ENCODE results near the gene DRGX. TPM values are rescaled to one million over a fixed set of nuclear protein-coding genes. Genes with fewer than 3 reads are reported as not detected.

Gene DRGX
- total RNA-seq, 1 experiment from 2014 or later, result not detected

DNA sequence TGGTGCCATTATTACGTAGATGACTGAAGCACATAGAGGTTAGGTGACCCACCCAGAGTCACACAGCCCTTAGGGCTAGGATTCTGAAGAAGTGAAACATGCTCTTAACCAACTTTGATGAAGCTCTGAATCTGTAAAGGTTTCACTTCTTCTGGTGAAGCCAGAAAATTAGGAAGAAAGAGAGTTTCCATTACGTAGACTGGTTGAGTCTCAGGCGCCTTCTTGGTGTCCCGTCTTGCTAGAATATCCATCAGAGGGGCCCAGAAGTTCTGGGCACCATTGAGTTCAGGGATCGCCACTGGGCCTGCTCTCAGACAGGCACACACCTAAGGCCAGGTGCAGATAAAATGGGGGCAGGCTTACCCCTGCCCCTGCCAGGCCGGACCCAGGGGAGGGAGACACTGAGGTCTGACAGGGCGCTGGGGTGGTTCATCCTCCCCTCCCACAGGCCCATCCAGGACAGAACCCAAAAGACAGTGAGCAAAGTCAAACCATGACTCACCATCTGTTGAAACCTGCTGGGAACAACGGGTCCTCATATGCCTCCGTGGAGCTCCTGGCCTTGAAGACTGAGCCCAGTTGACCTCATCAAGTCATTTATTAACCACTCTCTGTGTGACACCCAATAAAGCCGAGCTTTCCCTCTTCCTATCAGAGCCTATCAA is 33.2 kb downstream of the DRGX start:
- DNase-seq (ENCODE audit: low spot score), result no peak

DNA sequence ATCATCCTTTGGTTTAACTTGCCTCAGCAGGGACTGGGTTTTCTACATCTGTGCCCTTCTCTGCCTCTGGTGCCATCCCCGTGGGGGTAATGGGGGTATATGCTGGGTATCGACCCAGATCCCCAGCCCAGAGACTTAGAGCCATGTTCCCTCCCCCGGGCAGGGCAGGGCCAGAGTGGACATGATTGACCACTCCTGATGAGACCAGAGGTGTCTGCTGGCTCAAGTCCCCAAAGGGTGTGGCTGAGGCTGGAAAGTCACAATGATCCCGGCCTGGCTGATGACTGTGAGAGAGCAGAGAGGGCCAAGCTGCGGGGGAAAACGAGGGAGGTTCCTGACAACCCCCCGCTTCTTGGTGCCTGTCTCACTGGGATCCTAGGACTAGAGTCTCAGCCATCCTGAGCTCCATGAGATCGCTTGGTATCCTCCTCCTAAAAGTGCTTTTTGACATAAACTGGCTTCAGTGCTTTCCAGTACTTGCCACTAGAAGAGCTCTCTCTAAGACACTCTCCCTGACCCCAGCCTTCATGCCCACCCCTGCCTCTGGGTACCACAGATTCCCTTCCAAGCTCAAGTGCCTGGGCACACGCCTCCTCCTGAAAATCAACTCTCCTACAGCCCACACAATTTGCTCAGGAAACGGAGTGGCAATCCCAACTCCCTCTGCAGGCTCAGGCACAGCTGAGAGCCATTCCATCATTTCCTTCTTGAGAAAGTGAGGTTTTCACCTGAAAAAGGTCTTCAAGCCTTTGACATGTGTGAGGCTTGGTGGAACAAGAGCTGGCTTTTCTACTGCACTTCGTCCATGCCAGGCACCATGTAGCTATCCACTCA is 33.9 kb downstream of the DRGX start:
- DNase-seq (ENCODE audit: low spot score), result no peak

DNA sequence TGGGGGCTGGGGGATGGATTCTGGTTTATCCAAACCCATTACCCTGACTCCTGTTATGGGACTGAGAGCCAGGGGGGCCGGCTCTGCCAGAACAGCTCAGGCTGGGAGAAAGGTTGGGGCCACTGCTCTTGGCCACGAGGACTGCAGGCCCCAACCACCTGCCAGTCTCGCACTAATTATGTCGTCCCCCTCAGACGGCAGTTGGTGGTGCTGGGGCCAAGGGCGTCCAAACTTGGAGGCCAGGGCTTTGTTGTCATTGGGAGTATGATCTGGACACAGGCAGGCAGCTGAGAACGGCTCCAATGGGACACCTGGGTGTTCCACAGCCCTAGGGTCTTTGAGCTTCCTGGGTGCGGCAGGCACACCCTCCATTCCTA is 34.7 kb downstream of the DRGX start:
- DNase-seq (ENCODE audit: low spot score), result no peak

DNA sequence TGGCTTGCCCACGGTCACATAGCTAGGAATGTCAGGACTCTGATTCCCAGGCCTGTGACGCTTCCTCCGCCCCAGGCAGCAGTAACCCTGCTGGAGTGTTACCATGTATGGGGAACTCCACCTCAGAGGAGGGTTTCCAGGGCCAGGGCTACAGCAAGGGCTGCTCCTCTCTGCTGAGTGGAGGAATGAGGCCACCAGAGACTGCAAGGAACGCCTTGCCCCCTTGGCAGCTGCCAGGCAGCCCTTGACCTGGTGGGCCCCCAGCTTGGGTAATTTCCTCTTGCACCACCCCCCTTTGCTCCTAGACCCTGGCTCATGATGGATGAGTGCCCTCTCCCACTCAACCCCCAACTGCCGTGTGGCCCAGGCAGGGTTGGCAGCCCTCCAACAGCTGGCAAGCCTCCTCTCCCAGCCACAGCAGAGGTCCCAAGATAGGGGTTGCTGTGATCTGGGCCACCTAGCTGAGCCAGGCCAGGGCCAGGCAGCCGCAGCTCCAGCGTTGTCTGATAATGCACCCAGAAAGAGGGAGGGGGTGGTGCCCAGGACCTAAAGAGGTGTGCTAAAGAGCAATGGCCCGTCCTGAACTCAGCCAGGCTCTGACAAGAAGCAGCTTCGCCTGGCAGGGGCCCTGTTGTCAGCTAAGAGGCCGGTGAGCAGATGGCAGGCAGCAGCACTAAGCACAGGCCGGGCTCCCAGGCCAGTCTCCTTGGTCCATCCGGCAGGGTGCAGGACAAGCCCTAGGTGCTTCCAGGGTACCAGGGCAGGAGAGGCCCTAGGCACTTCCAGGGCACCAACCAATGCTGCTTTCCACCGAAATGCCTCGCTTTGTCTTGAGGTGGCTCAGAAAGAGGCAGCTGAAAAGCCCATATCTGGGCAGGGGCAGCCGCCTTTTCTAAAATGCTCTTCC is 35.4 kb downstream of the DRGX start:
- no peak for DNase-seq (ENCODE audit: low spot score)

DNA sequence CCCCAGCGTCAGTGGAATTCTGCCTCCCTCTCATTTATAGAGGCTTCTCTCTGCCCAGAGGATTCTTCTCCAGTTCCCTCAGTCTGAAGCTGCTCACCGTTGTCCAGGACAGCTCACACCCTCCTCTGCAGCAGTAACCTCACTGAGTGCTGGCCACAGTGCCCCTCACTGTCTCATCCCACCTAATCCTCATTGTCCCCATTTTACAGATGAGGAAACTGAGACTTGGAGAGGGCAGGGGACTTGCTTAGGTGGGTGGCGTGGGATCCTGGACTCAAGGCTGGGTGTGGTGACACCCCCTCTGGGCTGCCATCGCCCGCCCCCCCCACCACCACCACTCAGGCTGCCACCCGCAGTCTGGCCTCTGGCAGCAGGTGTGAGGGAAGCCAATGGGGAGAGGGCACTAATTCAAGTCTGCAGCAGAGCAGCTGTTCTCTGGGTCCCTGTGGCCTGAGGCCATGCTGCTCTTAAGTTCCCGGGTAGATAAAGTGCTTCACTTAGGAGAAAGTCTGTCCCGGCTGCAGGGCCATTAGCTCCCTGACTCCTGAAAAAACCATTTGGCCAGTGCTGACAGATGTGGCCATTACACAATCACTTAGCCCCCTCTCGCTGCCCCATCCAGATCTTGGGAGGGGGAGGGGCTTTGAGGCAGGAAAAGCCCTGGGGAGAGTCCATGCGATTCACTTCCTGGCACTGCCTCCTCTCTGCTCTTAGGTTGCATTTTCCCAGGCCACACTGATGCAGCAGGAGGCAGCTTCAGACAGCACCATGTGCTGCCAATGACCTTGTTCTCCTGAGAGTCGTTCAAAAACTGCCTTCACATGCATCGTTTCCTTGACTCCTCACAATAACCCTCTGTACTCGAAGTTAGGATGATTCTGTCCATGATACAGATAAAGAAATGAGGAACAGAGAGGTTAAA is 36.3 kb downstream of the DRGX start:
- DNase-seq (ENCODE audit: low spot score), result no peak

DNA sequence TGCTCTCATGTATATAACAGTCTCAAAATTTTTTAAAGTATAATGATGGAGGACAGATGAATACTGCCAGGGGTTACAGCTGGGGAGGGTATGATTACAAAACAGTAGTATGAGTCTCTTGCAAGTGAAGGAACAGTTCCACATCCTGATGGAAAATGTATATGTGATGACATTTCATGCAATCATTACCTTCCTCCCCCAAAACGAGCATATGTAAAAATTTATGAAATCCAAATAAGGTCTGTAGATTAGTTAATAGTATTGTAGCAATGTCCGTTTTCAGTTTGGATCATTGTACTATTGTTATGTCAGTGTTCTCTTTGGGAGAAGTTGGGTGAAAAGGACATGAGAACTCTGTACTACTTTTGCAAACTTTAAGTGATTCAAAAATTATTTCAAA is 38.0 kb downstream of the DRGX start:
- no peak for DNase-seq (ENCODE audit: low spot score)

DNA sequence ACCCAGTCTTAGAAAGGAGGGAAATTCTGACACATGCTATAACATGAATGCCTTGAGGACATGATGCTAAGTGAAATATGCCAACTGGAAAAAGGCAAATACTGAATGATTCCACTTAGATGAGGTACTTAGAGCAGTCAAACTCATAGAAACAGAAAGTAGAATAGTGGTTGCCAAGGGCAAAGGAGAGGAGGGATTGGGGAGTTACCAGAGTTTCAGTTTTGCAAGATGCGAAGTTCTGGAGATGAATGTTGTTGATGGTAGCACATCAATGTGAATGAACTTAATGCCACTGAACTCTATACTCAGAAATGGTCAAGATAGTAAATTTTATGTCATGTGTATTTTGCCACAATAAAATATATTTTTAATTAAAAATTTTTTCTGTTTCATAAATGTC is 38.9 kb downstream of the DRGX start:
- no peak for DNase-seq (ENCODE audit: low spot score)

DNA sequence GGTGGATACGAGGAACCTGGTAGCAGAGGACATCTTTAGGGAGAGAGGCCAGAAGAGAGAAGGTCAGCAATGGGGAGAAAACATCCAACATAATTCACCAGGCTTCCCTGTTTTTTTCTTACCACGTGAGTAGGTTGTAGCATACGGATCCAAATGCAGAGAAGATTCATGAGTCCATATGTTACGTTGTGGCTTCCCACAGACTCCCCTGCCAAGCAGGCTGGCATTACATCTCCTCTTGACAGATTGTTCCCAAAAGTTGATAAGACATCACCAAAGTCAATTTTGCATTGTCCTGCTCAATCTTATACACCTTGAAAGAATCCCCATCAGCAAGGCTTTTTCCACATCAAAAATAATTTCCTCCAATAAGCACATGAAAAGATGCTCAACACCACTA is 39.7 kb downstream of the DRGX start:
- no peak for DNase-seq (ENCODE audit: low spot score)

DNA sequence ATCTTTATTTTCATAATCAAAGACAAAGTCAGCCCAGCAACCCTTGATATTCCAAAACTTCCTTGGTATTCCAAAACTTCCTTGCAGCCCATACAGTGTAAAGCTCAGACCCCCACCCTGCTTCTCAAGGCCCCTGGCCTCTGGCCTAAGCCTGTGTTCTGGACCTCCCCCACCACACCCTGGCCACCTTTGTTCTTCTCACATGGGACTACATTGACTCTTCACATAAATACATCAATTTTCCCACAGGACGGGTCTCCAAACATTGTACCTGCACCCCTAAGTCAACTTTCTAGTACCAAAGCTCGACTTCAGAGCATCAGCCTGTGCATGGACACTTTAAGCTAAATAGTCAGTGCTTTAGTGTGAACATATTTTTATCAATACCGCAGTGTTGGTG is 40.7 kb downstream of the DRGX start:
- DNase-seq (ENCODE audit: low spot score), result no peak

DNA sequence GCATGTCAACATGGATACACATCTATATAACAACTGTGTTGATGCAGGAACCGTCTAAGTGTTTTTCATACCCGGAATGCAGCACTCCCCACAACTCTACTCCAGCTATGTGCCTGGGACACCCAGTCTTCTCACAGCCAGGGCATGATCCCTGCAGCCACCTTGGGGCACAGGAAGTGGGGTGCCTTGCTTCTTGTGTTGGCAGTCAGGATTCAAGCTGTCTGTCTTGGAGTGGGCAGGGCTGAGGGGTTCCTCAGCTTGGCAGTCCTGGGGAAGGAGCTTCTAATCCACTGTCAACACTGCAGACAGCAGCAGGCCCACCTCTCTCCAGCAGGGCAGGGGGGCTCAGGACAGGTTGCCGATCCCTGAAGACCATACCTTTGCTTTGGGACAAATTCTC is 41.3 kb downstream of the DRGX start:
- no peak for DNase-seq (ENCODE audit: low spot score)

DNA sequence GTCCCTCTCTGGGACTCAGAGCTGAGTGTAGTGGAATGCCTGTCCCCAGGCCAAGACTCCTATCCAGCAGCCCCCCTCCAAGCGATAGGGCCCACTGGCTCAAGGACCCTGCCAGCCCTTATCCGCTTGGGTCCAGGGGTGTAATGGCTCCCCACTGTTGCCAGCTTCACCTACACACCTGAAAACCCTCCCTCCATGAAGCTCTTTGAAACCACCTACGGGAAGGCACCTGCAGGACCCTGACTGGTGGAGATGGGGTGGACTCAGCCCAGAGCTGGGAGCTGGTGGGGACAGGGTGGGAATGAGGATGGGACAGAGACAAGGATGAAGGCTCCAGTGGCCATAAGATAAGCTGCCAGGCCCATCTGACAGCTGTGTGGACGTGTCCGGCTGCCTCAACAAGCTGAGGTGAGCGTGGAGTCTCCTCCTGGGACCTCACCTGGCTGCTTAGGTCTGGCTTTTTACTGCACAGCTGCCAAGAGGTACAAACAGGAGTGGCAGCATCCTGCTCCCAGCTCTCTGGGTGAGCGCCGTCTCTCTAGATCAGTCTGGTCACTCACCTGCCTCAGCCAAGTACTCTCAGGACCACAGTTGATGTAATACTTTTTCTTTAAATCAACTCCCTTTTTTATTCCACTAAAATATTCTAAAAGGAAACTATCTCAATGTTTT is 41.9 kb downstream of the DRGX start:
- DNase-seq (ENCODE audit: low spot score), result no peak

DNA sequence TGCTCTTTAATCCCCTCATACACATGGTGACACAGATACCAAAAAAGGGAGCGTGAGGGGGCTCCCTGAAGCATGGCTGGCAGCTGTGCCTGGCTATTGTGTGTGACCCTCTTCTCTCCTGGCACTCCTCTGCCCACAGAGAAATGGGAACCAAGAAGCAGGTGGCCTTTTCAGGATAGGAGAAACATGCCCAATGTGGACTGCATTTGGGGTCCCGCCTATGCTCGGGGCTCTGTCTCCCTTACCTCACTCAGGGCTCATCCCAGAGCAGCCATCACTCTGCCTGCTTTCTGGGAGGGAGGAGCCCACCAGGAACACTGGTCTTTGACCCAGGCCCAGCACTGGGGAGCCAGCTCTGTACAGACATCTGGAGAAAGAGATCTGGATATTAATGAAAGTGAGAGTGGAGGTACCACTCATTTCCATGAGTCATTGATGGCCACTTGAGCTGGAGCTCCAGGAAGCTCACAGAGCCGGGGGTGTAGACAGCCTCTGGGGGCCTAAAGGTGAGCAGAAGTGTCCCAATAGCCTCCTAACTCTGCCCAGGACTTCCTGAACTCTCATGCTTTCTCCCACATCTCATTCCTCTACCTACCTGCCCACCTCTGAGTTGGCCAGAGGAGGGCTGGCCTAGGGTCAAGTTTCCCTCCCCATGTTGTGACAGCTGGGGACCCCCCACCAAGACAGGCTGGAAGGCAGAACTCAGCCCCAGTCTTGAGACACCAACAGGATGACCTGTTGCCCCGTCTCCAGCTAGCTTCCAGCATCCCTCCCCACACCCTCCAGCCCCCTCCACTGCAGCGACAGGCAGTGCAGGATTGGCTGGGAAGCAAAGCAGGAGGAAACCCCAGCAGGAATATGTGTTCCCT is 42.6 kb downstream of the DRGX start:
- DNase-seq (ENCODE audit: low spot score), result no peak

DNA sequence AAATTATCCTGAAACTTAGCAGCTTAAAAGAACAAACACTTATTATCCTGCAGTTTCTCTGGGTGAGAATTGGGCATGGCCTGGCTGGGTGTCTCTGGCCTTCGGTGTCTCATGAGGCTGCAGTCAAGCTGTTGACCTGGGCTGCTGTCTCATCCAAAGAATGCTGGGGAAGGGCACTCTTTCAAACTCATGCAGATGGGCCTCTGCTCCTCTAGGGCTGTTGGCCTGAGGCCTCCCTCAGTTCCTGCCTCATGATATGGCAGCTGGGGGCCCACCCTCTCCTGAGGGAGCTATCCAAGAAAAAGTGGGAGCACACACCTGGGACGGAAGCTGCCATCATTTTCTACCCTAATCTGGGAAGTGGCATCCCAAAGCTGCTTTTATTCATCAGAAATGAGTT is 43.6 kb downstream of the DRGX start:
- no peak for DNase-seq (ENCODE audit: low spot score)

DNA sequence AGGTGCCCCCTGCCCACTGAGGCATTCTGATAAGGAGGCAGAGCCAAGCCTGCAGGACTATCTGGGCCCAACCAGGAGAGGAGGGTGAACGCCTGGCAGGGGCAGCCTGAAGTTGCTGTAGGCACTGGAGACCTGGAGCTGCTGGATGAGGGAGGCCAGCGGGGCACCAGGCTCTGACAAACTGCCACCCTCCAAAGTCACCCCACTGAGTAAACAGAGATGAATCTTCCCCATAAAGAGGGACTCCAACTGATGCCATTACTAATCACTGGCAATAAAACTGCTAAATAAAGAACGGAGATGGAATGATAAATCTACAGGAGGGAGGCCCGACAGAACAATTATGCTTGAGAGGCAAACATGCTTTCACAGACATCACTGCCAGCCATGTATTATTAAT is 44.2 kb downstream of the DRGX start:
- DNase-seq (ENCODE audit: low spot score), result no peak

DNA sequence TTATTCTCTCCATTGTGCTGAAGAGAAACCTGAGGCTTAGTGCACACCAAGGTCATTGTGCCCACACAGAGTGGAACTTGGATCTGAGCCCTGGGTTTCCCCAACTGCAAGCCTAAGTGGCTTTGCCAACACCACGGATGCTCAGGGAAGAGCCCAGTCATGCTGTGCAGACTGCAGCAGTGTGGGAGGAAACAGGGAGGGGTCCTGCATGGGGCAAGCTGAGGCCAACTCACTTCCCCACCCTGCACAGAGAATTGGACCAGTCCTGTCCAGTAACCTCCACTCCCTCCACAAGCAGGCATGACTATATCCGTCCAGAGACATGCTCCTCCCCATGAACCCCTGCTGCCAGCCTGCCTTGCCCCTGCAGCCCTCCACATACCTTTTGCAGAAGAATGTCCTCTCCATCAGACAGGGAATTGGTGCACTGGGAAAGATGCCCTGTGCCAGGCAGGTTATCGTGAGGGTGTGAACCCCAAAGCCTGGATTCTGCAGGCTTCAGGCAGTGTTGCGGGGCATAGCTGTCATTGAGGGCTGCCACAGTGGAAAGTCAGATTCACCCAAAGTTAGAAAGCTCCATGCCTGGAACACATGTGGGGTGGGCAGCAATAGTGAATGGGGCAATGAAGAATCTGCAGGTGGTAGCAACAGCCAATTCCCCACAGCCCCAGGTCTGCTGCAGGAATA is 44.9 kb downstream of the DRGX start:
- no peak for DNase-seq (ENCODE audit: low spot score)

DNA sequence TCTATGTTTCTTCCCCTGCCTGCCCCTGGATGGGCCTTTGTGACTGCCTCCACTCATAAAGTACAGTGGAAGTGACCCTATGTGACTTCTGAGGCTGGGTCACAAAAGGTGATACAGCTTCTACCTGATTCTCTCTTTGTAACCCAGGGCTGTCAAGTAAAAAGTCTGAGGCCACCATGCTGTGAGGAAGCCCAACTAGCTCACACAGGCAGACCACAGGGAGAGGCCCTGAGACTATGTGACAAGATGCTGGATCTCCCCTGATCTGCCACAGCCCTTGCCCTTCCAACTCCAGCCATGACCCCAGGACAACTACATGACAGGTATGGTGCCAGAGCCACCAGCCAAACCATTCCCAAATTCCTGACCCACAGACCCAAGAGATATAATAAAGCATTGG is 45.8 kb downstream of the DRGX start:
- no peak for DNase-seq (ENCODE audit: low spot score)

DNA sequence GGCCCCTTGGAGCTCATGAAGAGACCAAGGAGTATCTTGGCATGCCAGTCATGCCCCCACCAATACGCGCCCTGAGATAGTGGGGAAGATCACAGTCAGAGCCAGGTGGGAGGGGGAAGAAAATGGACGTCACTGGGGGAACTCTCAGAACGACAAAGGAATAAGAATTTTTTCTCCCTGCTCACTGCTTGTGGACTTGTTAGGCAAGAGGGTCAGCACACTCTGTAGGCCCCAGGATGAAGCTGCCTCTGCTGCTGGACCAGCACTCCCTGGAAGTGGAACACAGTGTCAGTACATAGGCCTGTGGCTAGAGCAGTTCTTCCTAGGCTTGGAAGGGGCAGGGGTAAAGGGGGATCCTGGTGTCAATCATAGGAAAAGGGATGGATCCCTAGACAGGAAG is 46.5 kb downstream of the DRGX start:
- DNase-seq (ENCODE audit: low spot score), result no peak

DNA sequence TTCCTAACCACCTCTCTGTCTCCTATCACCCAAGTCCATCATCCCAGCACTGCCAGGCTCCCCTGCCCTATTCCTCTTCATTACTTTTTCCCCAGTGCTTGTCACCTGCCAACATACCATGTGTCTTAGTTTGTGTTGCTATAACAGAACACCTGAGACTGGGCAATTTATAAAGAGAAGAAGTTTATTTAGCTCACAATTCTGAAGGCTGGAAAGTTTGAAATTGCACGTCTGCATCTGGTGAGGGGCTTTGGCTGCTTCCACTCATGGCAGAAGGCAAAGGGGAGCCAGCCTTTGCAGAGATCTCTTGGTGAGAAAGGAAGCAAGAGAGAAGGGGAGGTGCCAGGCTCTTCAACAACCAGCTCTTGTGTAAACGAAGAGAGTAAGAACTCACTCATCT is 47.3 kb downstream of the DRGX start:
- DNase-seq (ENCODE audit: low spot score), result no peak

DNA sequence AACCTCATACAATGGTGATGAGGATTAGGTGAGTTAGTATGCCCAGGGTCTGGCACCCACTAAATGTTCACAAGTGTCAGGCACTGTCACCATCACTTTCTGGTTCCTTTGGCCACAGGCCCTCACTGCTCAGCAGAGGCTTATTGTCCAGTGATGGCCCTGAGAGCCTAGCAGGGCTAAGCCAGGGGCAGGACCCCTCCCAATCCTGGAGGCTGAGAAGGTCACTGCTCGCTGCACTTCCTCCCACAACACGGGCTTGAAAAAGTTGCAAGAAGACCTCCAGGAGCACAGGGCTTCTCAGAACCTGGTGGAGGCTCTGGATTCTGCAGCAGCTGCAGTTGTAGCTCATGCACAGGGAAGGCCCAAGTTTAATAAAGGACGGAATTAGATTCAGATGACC is 48.1 kb downstream of the DRGX start:
- DNase-seq (ENCODE audit: low spot score), result no peak

Data from HT-29 (cell line).